Measurements from ENCODE around the gene OR52E6. TPM values are rescaled to one million over a fixed set of nuclear protein-coding genes. Genes with fewer than 3 reads are reported as not detected.
A peak's percentile ranks its signal among the peaks of the same experiment; 100 is the strongest.

Gene OR52E6
- total and polyA plus RNA-seq, 2 of the 13 experiments (the other 11 are each of a cell fraction or from before 2014, with no cell fraction given): not detected

DNA sequence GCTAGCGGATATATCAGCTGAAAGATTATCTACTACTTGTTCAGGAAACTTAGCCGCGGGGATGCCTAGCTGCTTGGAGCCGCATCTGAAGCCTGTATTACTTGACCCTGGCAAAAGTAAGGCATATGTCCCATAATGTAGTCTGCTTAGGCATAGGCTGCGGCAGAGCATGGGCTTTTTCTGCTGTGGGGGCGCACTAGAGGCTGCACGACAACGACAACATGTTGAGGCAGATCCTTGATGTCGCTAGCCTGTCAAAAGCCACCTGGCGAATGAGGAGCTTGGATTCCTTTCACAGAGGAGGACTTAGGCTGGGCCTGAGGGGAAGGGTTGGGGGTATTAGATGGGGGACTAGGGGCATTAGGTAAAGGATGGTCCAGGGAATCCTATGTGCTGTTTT is 34.1 kb downstream of the OR52E6 start:
- ATAC-seq: peak; percentile 84
- in situ Hi-C loops (cut with HindIII; ENCODE audit: extremely low pct_ligation_motif_present, low pct_unique_long_range_greater_than_20kb): loop anchor here (5.0 to 10.0 kb wide), 3 partner anchors 123 to 330 kb away; partner anchors contain the start of genes TRIM22 and TRIM5
- no TSS peak for BruUV-seq (replicated peaks)
- WGBS (ENCODE audit: low lambda C conversion rate): 25% methylated on average over 6 of the region's 10 CpGs
- ChIA-PET POLR2A (no interaction called here), CTCF (ENCODE audit: low intra/inter-chr PET ratio, low total read pairs) (interaction anchor here (0.8 to 3.1 kb wide), 4 partner anchors 207 to 683 kb away, joined by 3 to 37 read pairs (median 20); no protein-coding TSS in a partner anchor)
- H3K36me3 ChIP-seq (replicated peaks in 1 of 2; ENCODE audit: control insufficient read depth in 1 of 2, insufficient read depth in 2 of 2, low read length in 2 of 2): no peaks in the 10 kb centered on the region
- no peaks in the 10 kb centered on the region for H3K79me2 ChIP-seq (ENCODE audit: insufficient read depth, low read length)
- no peak overlapping the region for H3K27ac ChIP-seq (ENCODE audit: extremely low read length, insufficient read depth, low read length)
- no peak overlapping the region for H3K4me3 ChIP-seq (replicated peaks in 1 of 3; ENCODE audit: insufficient read depth in 1 of 3, low read depth in 2 of 3, low read length in 3 of 3)
- H3K4me1 ChIP-seq (ENCODE audit: insufficient read depth, low read length): peaks cover 18% of the 10 kb centered on the region
- intact Hi-C loops (cut with micrococcal nuclease; ENCODE audit: unreplicated experiment): no loop called here
- H3K4me2 ChIP-seq (ENCODE audit: low read depth, low read length): peak overlapping the region; percentile 43; the same call in 1 of the 2 replicates
- TF ChIP-seq POGZ (CRISPR knock-in tag; IDR thresholded peaks at IDR 0.05) (no peak), HIVEP1 (CRISPR knock-in tag; IDR thresholded peaks at IDR 0.05) (no peak)
- TF ChIP-seq, protein P1, sequence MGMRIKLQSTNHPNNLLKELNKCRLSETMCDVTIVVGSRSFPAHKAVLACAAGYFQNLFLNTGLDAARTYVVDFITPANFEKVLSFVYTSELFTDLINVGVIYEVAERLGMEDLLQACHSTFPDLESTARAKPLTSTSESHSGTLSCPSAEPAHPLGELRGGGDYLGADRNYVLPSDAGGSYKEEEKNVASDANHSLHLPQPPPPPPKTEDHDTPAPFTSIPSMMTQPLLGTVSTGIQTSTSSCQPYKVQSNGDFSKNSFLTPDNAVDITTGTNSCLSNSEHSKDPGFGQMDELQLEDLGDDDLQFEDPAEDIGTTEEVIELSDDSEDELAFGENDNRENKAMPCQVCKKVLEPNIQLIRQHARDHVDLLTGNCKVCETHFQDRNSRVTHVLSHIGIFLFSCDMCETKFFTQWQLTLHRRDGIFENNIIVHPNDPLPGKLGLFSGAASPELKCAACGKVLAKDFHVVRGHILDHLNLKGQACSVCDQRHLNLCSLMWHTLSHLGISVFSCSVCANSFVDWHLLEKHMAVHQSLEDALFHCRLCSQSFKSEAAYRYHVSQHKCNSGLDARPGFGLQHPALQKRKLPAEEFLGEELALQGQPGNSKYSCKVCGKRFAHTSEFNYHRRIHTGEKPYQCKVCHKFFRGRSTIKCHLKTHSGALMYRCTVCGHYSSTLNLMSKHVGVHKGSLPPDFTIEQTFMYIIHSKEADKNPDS (CRISPR knock-in tag; IDR thresholded peaks at IDR 0.05): no peak
- no peaks in the 10 kb centered on the region for H4K20me1 ChIP-seq (ENCODE audit: insufficient read depth, low read length)
- no peak overlapping the region for H3K9ac ChIP-seq (ENCODE audit: insufficient read depth, low read depth, low read length)
- DNase-seq (ENCODE audit: low spot score): peak; percentile 8
- no peaks in the 10 kb centered on the region for H3K9me3 ChIP-seq (ENCODE audit: low read length)
- no peak overlapping the region for H2AFZ ChIP-seq (ENCODE audit: low read length)
- H3K27me3 ChIP-seq (ENCODE audit: control insufficient read depth in 1 of 2, insufficient read depth in 2 of 2, low read length in 2 of 2): peaks cover 1 to 25% of the 10 kb centered on the region in 2 experiments; a peak in 4 of 5 replicates
- FAIRE-seq: no peak

DNA sequence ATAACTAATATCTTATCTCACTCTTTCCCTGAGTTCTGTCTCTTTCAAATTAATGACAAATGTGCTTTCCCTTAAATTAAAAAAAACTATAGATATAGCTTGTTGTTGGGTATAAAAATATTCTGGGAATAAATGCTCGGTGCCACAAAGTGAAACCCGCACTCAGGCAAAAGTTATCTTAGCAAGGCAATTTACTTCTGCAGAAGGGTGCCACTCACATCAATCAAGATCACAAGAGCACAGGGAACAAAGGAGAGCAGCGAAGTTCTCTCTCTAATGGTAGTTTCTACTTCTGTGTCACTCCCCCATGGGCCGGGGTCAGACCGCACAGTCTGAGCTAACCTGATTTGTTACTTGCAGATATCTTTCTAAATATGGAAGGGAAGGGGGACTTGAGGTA is 37.7 kb downstream of the OR52E6 start:
- Histone ChIP-seq H3K36me3 (replicated peaks in 1 of 2; ENCODE audit: control insufficient read depth in 1 of 2, insufficient read depth in 2 of 2, low read length in 2 of 2) (no peaks in the 10 kb centered on the region), H3K4me2 (ENCODE audit: low read depth, low read length) (no peak overlapping the region), H3K4me3 (replicated peaks in 1 of 3; ENCODE audit: insufficient read depth in 1 of 3, low read depth in 2 of 3, low read length in 3 of 3) (no peak overlapping the region), H4K20me1 (ENCODE audit: insufficient read depth, low read length) (no peaks in the 10 kb centered on the region), H3K9ac (ENCODE audit: insufficient read depth, low read depth, low read length) (no peak overlapping the region), H2AFZ (ENCODE audit: low read length) (no peak overlapping the region), H3K79me2 (ENCODE audit: insufficient read depth, low read length) (no peaks in the 10 kb centered on the region), H3K27ac (ENCODE audit: extremely low read length, insufficient read depth, low read length) (no peak overlapping the region), H3K4me1 (ENCODE audit: insufficient read depth, low read length) (peaks cover 16% of the 10 kb centered on the region), H3K9me3 (ENCODE audit: low read length) (no peaks in the 10 kb centered on the region), H3K27me3 (ENCODE audit: control insufficient read depth in 1 of 2, insufficient read depth in 2 of 2, low read length in 2 of 2) (peaks cover 0 to 21% of the 10 kb centered on the region in 2 experiments; a peak in 4 of 5 replicates)
- no peak for FAIRE-seq
- DNase-seq (ENCODE audit: low spot score): no peak
- WGBS (ENCODE audit: low lambda C conversion rate): 58% methylated on average over 5 of the region's 5 CpGs
- no peak for ATAC-seq
- ChIA-PET CTCF (ENCODE audit: low intra/inter-chr PET ratio, low total read pairs) (interaction anchor here (1.0 kb wide), 1 partner anchor 328 kb away, joined by 3 read pairs; no protein-coding TSS in a partner anchor), POLR2A (no interaction called here)
- no TSS peak for BruUV-seq (replicated peaks)
- in situ Hi-C loops (cut with HindIII; ENCODE audit: extremely low pct_ligation_motif_present, low pct_unique_long_range_greater_than_20kb): loop anchor here (10.0 kb wide), 1 partner anchor 119 kb away; the partner anchor contains the start of genes TRIM22 and TRIM5
- intact Hi-C loops (cut with micrococcal nuclease; ENCODE audit: unreplicated experiment): no loop called here
- TF ChIP-seq ZMAT3 (CRISPR knock-in tag; conservative IDR thresholded peaks at IDR 0.05) (no peak), NFKB2 (CRISPR knock-in tag; IDR thresholded peaks at IDR 0.05; ENCODE audit: borderline replicate concordance) (no peak), IKZF1 (IDR thresholded peaks at IDR 0.05) (no peak), SNRNP70 (IDR thresholded peaks at IDR 0.05; ENCODE audit: low read depth, low read length) (no peak), ZNF232 (CRISPR knock-in tag; IDR thresholded peaks at IDR 0.05; ENCODE audit: borderline replicate concordance) (no peak), ELF4 (CRISPR knock-in tag; IDR thresholded peaks at IDR 0.05; ENCODE audit: borderline replicate concordance) (no peak), MATR3 (CRISPR knock-in tag; IDR thresholded peaks at IDR 0.05) (no peak)
- TF ChIP-seq, protein P2, sequence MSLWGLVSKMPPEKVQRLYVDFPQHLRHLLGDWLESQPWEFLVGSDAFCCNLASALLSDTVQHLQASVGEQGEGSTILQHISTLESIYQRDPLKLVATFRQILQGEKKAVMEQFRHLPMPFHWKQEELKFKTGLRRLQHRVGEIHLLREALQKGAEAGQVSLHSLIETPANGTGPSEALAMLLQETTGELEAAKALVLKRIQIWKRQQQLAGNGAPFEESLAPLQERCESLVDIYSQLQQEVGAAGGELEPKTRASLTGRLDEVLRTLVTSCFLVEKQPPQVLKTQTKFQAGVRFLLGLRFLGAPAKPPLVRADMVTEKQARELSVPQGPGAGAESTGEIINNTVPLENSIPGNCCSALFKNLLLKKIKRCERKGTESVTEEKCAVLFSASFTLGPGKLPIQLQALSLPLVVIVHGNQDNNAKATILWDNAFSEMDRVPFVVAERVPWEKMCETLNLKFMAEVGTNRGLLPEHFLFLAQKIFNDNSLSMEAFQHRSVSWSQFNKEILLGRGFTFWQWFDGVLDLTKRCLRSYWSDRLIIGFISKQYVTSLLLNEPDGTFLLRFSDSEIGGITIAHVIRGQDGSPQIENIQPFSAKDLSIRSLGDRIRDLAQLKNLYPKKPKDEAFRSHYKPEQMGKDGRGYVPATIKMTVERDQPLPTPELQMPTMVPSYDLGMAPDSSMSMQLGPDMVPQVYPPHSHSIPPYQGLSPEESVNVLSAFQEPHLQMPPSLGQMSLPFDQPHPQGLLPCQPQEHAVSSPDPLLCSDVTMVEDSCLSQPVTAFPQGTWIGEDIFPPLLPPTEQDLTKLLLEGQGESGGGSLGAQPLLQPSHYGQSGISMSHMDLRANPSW (CRISPR knock-in tag; IDR thresholded peaks at IDR 0.05; ENCODE audit: borderline replicate concordance): no peak
